HepG2 (cell line): ENCODE data around the gene SLC9B2. TPM values are rescaled to one million over a fixed set of nuclear protein-coding genes. Genes with fewer than 3 reads are reported as not detected.
A peak's percentile ranks its signal among the peaks of the same experiment; 100 is the strongest.

ENCODE experiments used
- ATRX ChIP-seq: sonication (generic); formaldehyde crosslinking; IDR thresholded peaks from 2 replicates; pipeline ENCODE4 v1.4.0; 2020; ENCODE audit warnings: missing genetic modification reagents, borderline replicate concordance
- CREBL2 ChIP-seq: sonication (generic); formaldehyde crosslinking; IDR thresholded peaks from 2 replicates; pipeline ENCODE4 v1.8.1; 2023; ENCODE audit warnings: missing genetic modification reagents, mild to moderate bottlenecking, borderline replicate concordance
- EEA1 ChIP-seq: sonication (generic); formaldehyde crosslinking; IDR thresholded peaks from 2 replicates; pipeline ENCODE4 v1.5.1; 2020; ENCODE audit warnings: mild to moderate bottlenecking, missing genetic modification reagents, borderline replicate concordance
- IRX3 ChIP-seq: sonication (generic); formaldehyde crosslinking; IDR thresholded peaks from 2 replicates; pipeline ENCODE4 v1.8.1; 2023; ENCODE audit warnings: mild to moderate bottlenecking, low read depth, missing genetic modification reagents, borderline replicate concordance
- JUND ChIP-seq: sonication (generic); formaldehyde crosslinking; IDR thresholded peaks from 2 replicates; pipeline ENCODE4 v1.8.0; 2022; ENCODE audit warnings: mild to moderate bottlenecking, missing genetic modification reagents
- MED1 ChIP-seq: sonication (generic); formaldehyde crosslinking; IDR thresholded peaks from 2 replicates; pipeline ENCODE4 v1.4.0; 2020; ENCODE audit warnings: missing genetic modification reagents
- NCOR1 ChIP-seq: fragments of 200-600 bp; sonication (generic); IDR thresholded peaks from 2 replicates; pipeline ENCODE4 v1.7.0; 2017; ENCODE audit warnings: antibody characterized with exemption, low read length, borderline replicate concordance
- RARG ChIP-seq: sonication (generic); formaldehyde crosslinking; IDR thresholded peaks from 2 replicates; pipeline ENCODE4 v1.4.0; 2020; ENCODE audit warnings: low read depth, mild to moderate bottlenecking, missing genetic modification reagents
- TBL1XR1 ChIP-seq: fragments of 150-350 bp; IDR thresholded peaks from 2 replicates; pipeline ENCODE4 v1.6.1; 2014; ENCODE audit warnings: borderline replicate concordance, low read length; ENCODE audit not compliant: partially characterized antibody
- TCF7 ChIP-seq: sonication (generic); IDR thresholded peaks from 2 replicates; pipeline ENCODE4 v1.6.1; 2016; ENCODE audit warnings: antibody characterized with exemption, low read depth
- TFDP1 ChIP-seq: IDR thresholded peaks from 2 replicates; pipeline ENCODE4 v1.6.1; 2016; ENCODE audit warnings: missing compliant biosample characterization, missing genetic modification reagents, borderline replicate concordance
- ZC3H13 ChIP-seq: sonication (generic); formaldehyde crosslinking; IDR thresholded peaks from 2 replicates; pipeline ENCODE4 v1.8.1; 2023; ENCODE audit warnings: mild to moderate bottlenecking, missing genetic modification reagents, moderate library complexity
- ZEB1 ChIP-seq: IDR thresholded peaks from 2 replicates; pipeline ENCODE4 v1.6.1; 2012; ENCODE audit warnings: mild to moderate bottlenecking, low read depth, inconsistent platforms; ENCODE audit not compliant: insufficient replicate concordance
- ZNF382 ChIP-seq: sonication (generic); formaldehyde crosslinking; IDR thresholded peaks from 2 replicates; pipeline ENCODE4 v1.5.0; 2020; ENCODE audit warnings: missing genetic modification reagents, mild to moderate bottlenecking, borderline replicate concordance
- ZNF781 ChIP-seq: sonication (generic); formaldehyde crosslinking; IDR thresholded peaks from 2 replicates; pipeline ENCODE4 v1.5.1; 2020; ENCODE audit warnings: borderline replicate concordance, mild to moderate bottlenecking, missing genetic modification reagents; ENCODE audit errors: not compliant biosample characterization
- ZNF792 ChIP-seq: IDR thresholded peaks from 2 replicates; pipeline ENCODE4 v1.6.1; 2016
- polyA plus RNA-seq, 8 experiments: library from polyadenylated mRNA; depleted of rRNA in 3 of 8; stranded (reverse) in 7 of 8; unstranded in 1 of 8; fragments of >200 nt; fragmentation: Illumina TruSeq in 4 of 8; extraction: Trizol in 4 of 8; gene quantifications; 2 replicates each; pipeline versions ENCODE4 v1.2.1 to v1.2.3, GENCODE V29; 2011 to 2016; ENCODE audit warnings: low read depth in 4 of 8, missing spikeins in 1 of 8, mixed read lengths in 1 of 8; ENCODE audit not compliant: insufficient read depth in 1 of 8
- total RNA-seq, 5 experiments: library from RNA; depleted of rRNA; stranded (reverse); fragments of >200 nt; fragmentation: Illumina TruSeq; extraction: Trizol; gene quantifications; 2 replicates each; pipeline ENCODE4 v1.2.3, GENCODE V29; 2016; ENCODE audit warnings: low read depth in 1 of 5
- TF ChIP-seq, protein P1 (sequence below), 2 experiments: sonication (generic) in 1 of 2; formaldehyde crosslinking in 1 of 2; IDR thresholded peaks; 2 replicates each; pipeline versions ENCODE4 v1.6.1 to v1.9.0; 2014 to 2022; ENCODE audit warnings: antibody characterized with exemption in 1 of 2, borderline replicate concordance in 1 of 2, inconsistent platforms in 1 of 2, low read depth in 1 of 2, missing genetic modification reagents in 1 of 2
- TF ChIP-seq, protein P2 (sequence below): sonication (generic); formaldehyde crosslinking; IDR thresholded peaks from 2 replicates; pipeline ENCODE4 v1.5.1; 2020; ENCODE audit warnings: mild to moderate bottlenecking, missing genetic modification reagents

SLC9B2 gene
- total and polyA plus RNA-seq, 2 of the 13 experiments (the other 11 are each of a cell fraction or from before 2014, with no cell fraction given), result 23.5 to 38.5 TPM

- TF ChIP-seq ZNF781 (CRISPR knock-in tag), result peak; percentile 40
- 0 out of 2 replicates have a peak, but pooled peaks have one; percentile 64 for TF ChIP-seq JUND (CRISPR knock-in tag)
- no peak for TF ChIP-seq ZNF382
- TF ChIP-seq ZNF792 (CRISPR knock-in tag), result no peak
- TF ChIP-seq CREBL2 (CRISPR knock-in tag), result no peak
- TF ChIP-seq RARG, result no peak
- no peak for TF ChIP-seq IRX3 (CRISPR knock-in tag)
- TF ChIP-seq, protein P1, sequence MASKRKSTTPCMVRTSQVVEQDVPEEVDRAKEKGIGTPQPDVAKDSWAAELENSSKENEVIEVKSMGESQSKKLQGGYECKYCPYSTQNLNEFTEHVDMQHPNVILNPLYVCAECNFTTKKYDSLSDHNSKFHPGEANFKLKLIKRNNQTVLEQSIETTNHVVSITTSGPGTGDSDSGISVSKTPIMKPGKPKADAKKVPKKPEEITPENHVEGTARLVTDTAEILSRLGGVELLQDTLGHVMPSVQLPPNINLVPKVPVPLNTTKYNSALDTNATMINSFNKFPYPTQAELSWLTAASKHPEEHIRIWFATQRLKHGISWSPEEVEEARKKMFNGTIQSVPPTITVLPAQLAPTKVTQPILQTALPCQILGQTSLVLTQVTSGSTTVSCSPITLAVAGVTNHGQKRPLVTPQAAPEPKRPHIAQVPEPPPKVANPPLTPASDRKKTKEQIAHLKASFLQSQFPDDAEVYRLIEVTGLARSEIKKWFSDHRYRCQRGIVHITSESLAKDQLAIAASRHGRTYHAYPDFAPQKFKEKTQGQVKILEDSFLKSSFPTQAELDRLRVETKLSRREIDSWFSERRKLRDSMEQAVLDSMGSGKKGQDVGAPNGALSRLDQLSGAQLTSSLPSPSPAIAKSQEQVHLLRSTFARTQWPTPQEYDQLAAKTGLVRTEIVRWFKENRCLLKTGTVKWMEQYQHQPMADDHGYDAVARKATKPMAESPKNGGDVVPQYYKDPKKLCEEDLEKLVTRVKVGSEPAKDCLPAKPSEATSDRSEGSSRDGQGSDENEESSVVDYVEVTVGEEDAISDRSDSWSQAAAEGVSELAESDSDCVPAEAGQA (IDR thresholded peaks at IDR 0.05; ENCODE audit: low read depth), result peak; percentile 89
- TF ChIP-seq, protein P1 (CRISPR knock-in tag; IDR thresholded peaks at IDR 0.05; ENCODE audit: borderline replicate concordance), result no peak
- no peak for TF ChIP-seq EEA1 (CRISPR knock-in tag)
- TF ChIP-seq ATRX (CRISPR knock-in tag), result no peak
- peak; percentile 62 for TF ChIP-seq ZEB1
- TF ChIP-seq, protein P2, sequence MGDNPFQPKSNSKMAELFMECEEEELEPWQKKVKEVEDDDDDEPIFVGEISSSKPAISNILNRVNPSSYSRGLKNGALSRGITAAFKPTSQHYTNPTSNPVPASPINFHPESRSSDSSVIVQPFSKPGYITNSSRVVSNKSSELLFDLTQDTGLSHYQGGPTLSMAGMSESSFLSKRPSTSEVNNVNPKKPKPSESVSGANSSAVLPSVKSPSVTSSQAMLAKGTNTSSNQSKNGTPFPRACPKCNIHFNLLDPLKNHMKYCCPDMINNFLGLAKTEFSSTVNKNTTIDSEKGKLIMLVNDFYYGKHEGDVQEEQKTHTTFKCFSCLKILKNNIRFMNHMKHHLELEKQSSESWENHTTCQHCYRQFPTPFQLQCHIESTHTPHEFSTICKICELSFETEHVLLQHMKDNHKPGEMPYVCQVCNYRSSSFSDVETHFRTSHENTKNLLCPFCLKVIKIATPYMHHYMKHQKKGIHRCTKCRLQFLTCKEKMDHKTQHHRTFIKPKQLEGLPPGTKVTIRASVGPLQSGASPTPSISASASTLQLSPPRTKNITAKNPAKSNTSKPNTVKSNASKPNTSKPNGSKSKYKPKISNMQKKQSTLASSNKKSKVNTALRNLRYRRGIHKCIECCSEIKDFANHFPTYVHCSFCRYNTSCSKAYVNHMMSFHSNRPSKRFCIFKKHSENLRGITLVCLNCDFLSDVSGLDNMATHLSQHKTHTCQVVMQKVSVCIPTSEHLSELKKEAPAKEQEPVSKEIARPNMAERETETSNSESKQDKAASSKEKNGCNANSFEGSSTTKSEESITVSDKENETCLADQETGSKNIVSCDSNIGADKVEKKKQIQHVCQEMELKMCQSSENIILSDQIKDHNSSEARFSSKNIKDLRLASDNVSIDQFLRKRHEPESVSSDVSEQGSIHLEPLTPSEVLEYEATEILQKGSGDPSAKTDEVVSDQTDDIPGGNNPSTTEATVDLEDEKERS (CRISPR knock-in tag), result no peak
- peak; percentile 82; the same call in 1 of the 2 replicates for TF ChIP-seq TFDP1
- TF ChIP-seq TCF7, result no peak
- TF ChIP-seq ZC3H13 (CRISPR knock-in tag), result peak; percentile 42
- no peak for TF ChIP-seq TBL1XR1
- peak; percentile 76 for TF ChIP-seq MED1
- TF ChIP-seq NCOR1, result no peak
These were observed 57.0 kb downstream of the SLC9B2 start, which contains the start of gene SLC9B1 (continued) for GRCh38 chr4:103019308-103020124.
